GM19468 (cell line): Measurements from ENCODE around the gene SYDE2.
"Not testable (repeated sequence)": the region's sequence is repeated elsewhere in the genome, so short reads cannot be mapped to it uniquely, and the experiment has no call there.

Experiments used
- ATAC-seq: cut with Tn5 transposase; IDR thresholded peaks from one replicate; pipeline ENCODE4 v1.9.1; 2021; ENCODE audit warnings: mild to moderate bottlenecking, moderate library complexity, moderate number of reproducible peaks; ENCODE audit not compliant: unreplicated experiment; ENCODE audit errors: extremely low read depth

The SYDE2 gene

GRCh38 chr1:85200463-85201339 is at the start of gene SYDE2:
SYDE2 (minus strand) TSS chr1:85201016; CDS start chr1:85200996, 20 bp downstream.
- ATAC-seq: peak; percentile 43

GRCh38 chr1:85249042-85249441 is 48.2 kb upstream of the SYDE2 start:
- ATAC-seq: not testable (repeated sequence)

- ATAC-seq: no peak
Observed at GRCh38 chr1:85245891-85246290, 45.1 kb upstream of the SYDE2 start.

DNA sequence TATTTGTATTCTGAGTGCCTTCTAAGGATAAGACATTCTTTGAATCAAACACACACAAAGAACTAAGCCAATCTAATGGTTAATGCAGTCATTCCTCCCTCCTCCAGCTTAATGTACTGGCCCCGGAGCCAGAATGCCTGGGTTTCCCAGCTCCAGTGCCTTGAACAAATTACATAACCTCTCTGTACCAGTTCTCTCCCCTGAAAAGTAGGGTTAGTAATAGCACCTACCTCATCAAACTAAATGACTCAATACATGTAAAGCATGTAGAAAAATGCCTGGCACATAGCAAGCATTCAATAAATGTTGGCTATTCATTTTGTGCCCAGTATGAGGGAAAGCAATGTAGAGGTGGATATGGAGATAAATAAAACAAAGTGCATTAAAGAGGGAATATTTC is 44.6 kb upstream of the SYDE2 start:
- no peak for ATAC-seq

DNA sequence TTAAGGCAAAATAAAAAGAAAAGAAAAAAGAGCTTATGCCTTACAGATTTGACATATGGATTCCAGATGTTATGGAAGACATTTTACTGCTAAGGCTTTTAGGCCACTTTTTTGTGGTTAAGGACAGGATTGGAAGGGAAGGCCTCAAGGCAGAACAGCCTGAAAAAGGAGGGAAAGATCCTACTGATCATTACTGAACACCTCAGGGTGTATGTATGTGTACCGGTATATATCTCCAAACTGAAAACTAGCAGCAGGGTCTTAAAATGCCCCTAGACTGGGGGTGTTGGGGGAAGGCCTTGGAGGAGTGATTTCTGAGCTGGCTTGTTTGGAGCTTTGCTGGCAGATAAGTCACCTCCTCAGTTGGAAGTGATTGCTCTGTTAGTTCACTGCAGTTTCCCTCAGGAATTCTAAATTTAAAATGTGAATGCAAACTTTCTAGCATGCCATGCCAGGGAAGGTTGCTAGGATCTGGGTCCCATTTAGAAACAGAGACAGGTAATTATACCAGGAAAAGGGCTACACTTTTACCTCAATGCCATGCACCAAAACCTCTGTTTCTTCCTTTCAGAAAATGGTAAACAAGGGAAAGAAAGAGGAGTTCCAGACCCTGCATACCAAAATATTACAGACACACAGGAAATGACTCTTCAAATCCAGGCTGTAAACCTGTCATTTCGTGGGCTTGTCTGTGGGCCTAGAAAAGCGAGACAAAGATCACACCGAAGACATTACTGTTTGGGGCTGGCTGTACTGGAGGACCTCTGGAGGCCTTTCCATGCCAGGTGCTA is 43.6 kb upstream of the SYDE2 start:
- ATAC-seq: no peak

DNA sequence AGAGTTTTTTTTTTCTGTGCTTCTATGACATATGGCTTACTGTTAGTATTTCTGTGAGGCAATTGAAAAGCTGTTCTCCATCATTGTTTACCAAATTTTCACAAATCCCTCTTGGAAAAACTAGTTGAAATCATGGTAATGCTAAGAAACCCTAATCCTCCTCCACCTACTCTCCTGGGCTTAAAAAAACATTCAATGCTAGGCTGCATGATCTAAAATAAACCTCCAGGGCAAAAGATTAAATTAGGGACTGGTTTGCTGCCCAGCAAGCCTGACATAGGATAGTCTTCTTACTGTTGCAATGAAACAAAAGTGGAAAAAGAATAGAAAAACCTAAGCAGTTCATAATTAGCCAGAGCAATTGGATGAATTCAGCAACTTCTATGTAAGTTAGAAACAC is 42.6 kb upstream of the SYDE2 start:
- no peak for ATAC-seq

GRCh38 chr1:85240643-85241042 is 39.8 kb upstream of the SYDE2 start:
- no peak for ATAC-seq

- ATAC-seq: no peak
Observed at GRCh38 chr1:85240174-85240601, 39.4 kb upstream of the SYDE2 start.

DNA sequence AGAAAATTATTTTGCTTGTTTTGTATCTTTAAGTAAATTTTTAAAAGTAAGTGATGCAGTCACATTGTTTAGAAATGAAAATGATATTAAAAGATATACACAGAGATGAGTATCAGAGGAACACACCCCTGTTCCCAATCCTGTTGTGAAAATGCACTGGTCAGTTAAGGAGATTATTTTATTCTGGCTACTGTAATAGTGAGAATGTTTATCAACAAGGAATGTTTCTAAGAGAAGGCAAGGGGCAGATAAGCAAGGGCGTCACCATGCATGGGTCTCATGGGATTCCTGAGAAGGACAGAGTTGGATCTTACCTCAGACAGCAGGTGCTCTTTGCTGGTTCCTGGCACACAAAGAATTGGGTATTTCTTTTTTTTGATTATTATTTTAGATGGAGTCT is 36.8 kb upstream of the SYDE2 start:
- ATAC-seq: no peak

- ATAC-seq: no peak
Observed at GRCh38 chr1:85230305-85230977, 29.6 kb upstream of the SYDE2 start.

GRCh38 chr1:85229574-85230097 is 28.8 kb upstream of the SYDE2 start:
- ATAC-seq: no peak

GRCh38 chr1:85228972-85229371 is 28.2 kb upstream of the SYDE2 start:
- no peak for ATAC-seq

DNA sequence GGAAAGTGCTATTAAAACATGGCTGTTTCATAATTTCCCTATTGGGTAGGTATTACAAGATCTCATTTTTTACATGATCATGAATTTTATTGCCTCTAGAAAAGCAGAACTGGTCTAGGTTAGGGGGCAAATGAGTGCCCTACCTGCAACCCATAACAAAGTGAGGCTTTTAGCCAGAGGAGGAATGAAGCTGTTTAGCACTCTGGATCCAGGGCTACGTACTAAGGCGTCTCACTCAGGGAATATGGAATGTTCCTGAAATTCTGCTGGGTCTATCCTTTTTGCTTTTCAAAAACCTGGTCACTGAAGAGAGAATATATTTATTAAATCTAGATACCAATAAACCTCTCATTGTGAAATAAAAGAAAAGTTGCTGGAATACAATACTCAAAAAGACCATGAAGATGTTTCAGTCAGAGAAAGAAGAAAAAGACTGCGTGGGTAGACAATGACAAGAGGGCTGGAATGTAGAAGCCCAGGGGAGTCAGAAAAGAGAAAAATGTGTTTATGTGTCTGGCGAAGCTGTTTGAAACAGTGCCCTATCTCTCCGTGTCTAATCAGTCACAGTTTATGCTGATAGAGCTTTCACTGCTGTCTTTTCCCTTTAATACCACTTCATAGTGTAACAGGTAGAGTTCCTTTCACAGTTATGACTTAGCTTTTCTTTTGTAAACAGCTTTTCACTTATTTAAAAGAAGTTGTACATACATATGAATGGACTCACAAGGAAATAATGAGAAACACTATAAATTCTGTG is 25.0 kb upstream of the SYDE2 start:
- ATAC-seq: no peak

DNA sequence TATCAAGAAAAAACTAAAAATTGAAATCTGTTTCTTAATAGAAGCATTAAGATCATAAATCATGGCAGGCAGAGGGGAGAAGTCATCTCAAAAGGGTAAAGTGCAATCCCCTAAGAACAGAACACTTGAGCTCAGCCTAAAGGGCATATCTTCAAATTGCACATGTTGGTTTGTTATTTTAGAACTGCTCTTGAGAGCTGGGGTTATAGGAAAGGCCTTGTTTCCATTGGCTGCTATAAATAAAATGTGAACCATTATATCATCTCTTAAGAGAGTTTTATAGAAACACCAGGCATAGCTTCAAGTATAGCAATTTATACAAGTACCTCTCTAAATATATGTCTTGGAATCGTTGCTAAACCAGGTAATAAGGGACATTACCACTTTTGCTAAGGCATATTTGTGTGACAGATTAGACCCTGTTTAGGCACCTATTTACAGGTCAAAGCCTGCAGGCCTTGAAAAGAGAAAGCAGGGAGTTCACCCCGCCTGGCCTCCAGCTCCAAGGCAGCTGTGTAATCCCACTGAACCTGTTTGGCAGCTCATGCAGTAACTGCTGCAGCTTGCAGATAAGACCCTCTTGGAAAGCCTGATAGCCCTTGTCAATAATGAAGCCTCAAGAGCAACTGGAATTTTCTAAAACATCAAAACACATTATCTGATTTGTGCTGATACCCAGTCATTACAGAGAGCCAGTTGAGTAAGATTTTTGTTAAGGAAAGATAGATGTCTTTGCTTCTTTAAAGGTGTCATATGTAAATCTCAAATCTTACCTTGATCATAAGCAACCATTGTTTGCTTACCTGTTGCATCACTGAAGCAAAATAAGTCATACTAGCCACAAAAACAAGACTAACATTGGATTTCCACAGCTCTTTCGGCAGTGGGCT is 24.2 kb upstream of the SYDE2 start:
- ATAC-seq: no peak

DNA sequence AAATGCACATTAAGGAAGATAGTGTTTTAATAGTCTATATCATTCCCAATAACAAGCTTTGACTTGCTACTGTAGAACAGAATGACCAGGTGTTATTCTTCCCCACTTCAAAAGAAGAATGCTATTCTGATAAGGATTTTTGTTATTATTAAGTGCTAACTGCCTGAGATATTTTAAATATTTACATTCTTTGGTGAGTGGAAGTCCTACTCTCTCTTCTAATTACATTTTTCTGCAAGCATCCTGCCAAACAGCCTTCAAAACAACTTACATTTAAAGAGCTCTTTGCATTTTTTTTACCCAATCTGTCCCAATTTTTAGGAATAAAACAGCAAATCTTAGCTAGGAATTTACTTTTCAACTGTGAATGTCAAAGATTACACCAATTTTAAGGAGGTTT is 23.5 kb upstream of the SYDE2 start:
- no peak for ATAC-seq

DNA sequence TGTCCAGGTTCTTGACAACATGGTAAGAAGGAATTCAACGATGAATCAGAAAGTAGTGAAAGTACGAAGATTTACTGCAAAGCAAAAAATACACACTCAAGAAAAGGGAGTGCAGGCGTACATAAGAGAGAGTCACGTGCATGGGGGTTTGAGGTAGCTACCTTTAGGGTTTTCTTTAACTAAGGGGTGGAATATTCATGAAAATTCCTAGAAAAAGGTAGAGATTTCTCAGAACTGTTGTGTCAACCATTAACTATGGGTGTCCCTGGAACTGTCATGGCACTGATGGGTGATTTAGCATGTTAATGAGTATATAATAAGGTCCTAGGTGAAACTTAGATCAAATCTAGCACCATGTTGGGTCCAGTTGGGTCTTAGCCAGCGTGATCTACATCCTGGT is 22.5 kb upstream of the SYDE2 start:
- ATAC-seq: no peak

DNA sequence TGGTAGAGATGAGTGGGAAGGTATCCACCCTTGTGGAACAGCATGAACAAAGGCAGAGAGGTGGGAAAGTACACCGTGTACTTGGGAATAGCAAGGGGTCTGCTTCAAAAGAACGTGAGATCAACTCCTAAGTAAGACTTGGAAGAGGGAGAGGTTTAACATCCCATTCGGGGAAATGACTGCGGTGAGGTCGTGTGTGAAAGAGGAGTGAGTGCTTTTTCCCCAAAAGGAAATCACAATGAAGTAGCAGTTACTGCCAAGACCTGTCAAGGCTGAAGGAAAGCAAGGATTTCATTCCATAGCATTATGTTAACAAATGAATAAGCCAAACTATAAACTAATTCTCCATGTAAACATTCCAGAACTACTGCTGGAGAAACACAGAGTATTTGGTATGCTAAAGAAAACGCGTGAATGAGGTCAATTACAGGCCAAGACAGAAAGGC is 20.0 kb upstream of the SYDE2 start:
- ATAC-seq: no peak

DNA sequence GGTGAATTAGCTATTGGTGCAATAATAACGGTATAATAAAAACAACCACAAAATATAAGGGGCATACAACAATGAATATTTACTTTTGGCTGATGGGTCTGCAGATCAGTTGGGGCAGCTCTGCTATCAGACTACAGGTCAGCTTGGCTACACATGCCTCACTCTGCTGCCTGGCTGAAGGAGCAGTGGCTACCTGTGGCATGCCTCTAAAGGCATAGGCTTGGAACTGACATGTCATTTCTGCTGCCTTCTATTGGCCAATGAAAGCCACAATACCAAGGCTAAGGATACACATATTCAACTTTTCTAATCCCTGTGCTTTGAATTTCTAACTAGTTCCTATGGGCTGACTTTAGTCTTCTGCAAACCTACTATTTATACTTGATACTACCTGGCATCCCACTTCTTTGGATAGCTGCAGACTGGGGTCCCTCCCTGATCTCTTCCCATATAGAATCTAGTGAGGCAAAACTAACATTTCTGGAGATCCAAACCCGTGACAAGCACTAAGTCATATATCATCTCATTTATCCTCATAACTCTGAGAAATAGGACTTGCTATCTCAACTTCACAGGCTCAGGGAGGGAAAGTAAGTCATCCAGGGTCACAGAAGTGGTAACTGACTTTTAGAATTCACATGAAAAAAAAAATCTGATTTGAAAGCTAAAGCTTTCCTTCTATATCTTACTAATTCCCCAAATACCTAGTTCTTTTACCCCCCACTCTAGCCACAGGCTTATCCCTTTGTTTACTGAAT is 19.2 kb upstream of the SYDE2 start:
- no peak for ATAC-seq
